GM19238 (cell line): Measurements from ENCODE around the gene CDV3.
"Not testable (repeated sequence)": the region's sequence is repeated elsewhere in the genome, so short reads cannot be mapped to it uniquely, and the experiment has no call there.

ENCODE experiments used
- DNase-seq: peaks from one replicate; pipeline ENCODE4 v3.0.0; 2011; ENCODE audit warnings: low spot score; ENCODE audit not compliant: insufficient read length

The CDV3 gene

GRCh38 chr3:133573629-133574194 is at the start of gene CDV3:
CDV3 (plus strand) TSS chr3:133573686; CDS start chr3:133574045, 359 bp downstream.
- DNase-seq: peak; percentile 24

DNA sequence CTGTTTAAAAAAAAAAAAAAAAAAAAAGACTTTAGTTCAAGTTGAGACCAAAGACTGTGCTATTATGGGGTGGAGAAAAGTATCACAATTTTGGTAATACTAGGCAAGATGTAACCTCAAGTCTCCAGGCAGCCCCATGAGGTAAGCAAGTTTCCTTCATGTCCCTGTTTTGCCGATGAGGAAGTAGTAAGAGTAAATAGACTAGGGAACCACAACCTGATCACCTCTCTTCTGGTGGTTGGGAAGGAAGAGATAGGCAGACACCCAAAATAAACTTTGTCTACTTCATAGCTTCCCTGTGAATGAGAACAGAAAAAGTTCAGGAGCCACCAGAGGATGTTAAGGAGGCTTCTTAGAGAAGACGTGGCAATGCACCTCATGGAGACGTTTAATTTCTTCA is 49.7 kb upstream of the CDV3 start:
- DNase-seq: not testable (repeated sequence)

DNA sequence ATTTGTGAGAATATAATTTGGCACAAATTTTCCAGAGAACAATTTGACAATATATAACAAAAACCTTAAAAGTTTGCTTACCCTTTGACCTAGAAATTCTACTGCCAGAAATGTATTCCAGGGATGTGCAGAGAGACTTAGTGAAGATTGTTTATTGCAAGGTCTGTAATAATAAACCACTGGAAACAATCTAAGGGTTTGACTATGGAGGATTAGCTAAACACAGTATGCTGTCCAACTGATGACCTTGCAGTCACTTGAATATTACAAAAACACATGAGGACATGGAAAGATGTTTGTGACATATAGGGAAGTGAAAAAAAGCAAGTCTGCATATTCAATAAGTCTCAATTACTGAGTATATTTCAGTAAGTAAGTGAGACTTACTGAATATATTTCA is 48.1 kb upstream of the CDV3 start:
- no peak for DNase-seq

- DNase-seq: no peak
Measured at GRCh38 chr3:133527081-133527715, 46.3 kb upstream of the CDV3 start.

DNA sequence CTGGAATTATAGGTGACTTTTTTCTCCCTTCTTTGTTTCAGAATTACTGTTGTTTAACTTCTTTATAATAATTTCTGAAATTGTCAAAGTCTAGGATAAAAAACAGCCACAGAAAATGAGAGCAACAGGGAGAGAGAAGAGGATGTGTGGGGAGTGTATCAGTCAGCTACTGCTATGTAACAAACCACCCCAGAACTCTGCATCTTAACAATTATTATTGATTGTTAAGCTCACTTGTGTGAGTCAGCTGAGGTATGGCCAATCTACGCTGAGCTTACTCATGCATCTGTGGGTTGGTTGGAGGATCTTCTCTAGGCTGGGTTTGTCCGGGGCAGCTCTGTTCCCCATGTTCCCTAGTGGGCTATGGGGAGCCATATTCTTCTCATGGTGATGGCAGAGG is 43.7 kb upstream of the CDV3 start:
- DNase-seq: no peak

DNA sequence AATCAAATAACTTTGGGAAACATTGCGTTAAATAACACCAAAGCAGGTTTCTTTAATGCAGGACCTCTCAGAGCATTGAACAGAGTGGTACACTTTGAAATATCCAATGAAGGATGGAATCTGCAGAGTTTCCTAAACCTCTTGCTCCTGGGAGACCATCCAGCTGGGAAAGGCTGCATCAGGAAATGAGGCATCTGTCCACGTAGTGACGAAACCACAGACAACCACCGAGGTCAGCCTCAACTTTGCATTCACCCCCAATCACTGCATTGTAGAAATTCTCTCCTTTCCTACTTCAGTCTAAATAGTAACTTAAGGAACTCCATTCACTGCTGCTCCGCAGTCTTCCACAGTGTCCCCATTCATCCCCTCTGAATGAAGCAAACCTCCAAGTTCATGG is 41.5 kb upstream of the CDV3 start:
- DNase-seq: no peak

GRCh38 chr3:133532951-133533350 is 40.5 kb upstream of the CDV3 start:
- no peak for DNase-seq

DNA sequence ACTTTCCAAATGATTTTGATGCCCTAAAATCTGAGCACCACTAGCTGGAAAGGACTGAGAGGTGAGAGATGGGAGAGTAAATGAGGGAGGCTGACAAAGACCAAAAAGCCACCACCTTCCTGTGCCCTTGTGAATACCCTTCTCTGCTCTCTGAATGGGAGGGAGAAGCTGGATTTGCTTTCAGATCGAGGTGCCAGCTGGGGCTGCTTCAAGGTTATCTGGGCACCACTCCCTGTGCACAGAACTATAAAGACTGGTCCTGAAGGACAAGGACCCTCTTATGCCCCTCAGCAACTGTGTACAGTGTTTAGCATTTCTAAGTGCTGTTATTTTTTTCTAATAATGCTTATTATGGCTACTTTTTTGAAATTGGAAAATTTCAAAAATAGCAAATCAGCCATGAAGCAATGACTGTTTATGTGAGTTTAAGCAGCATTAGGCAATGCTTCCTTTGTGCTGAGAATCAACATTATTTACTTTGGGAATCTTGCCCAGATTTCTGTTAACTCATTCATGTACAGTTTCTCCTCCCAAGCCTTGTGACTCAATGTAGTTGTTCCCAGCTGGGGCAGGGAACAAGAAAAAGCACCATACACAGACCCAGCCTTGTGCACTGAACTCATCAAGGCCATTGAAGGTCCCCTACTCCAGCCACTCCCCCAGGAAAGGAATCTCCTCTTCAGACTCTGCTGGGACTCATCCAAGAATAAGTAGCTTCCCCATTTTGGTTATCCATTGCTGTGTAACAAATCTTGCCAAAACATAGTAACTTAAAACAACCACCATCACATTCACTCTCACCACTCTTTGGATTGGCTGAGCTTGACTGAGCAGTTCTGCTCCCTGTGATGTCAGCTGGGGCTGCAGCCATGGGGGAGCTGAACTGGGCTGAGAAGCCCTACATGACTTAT is 37.3 kb upstream of the CDV3 start:
- DNase-seq: no peak

DNA sequence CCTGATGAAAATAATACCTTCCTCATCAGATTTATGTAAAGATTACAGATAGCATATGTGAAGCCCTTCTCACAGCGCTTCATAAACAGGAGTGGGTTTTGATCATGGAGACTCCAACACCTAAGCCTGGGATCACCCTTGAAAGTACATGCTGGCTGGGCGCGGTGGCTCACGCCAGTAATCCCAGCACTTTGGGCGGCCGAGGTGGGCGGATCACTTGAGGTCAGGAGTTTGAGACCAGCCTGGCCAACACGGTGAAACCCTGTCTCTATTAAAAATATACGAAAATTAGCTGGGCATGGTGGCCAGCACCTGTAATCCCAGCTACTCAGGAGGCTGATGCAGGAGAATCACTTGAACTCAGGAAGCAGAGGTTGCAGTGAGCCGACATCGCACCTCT is 36.4 kb upstream of the CDV3 start:
- not testable (repeated sequence) for DNase-seq

GRCh38 chr3:133538154-133538553 is 35.3 kb upstream of the CDV3 start:
- DNase-seq: no peak

DNA sequence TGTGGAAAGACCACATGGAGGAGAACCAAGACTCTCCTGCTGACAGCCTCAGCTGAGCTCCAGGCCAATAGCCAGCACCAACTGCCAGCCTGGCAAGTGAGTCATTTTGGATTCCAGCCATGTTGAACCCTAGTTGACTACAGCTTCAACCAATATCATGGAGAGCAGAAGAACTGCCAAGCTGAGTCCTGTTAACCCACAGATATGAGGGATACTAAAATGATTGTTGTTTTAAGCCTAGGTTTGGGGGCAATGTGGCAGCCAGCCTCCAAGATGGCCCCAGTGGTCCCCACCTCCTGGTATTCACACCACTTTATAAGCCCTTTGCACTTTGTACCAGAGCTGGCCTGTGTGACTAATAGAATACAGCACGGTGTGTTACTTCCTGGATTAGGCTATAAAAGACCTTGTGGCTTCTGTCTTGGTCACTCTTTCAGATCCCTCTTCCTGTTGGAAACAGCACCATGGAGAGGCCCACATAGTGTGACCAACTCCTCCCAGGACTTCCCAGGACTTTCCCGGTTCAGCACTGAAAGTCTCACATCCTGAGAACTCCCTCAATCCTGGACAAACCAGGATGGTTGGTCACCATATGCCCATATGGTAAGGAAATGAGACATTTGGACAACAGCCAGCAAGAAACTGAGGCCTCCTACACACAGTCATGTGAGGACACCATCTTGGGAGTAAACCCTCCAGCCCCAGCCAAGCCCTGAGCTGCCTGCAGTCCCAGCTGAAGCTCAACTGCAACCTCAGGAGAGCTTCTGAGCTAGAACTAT is 32.4 kb upstream of the CDV3 start:
- no peak for DNase-seq

DNA sequence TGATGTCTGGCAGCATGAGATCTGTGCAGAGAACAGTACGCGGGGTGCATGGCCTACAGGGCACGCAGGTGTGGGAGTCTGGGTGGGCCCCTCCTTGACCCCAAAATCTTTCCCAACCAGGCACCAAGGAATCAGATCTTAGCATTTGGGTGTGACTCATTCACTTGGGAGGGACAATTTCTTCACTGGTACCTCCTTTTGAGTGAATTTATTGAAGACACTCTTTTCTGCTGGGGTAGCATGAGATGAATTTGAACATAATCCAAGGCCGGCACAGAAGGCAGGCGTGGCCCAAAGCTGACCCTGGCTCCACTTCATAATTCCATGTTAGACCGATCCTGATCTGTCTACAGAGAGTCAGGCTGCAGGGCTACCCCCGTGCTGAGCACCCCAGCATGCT is 30.6 kb upstream of the CDV3 start:
- no peak for DNase-seq

DNA sequence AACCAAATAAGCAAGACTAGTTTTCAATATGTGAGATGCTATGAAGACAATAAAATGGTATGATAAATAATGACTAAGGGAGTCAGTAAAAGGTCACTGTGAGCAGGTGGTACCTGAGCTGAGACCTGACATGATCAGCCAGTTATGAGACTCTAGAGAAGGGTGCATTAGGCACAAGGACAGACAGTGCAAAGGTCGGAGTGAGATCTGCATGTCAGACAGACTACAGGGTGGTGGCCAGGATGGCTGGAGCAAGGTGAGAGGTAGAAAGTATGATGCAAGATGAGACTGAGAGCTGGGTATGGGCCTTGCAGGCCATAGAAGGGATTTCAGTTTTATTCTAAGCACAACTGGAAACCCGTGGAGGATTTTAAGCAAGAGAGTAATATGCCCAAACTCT is 28.5 kb upstream of the CDV3 start:
- not testable (repeated sequence) for DNase-seq

DNA sequence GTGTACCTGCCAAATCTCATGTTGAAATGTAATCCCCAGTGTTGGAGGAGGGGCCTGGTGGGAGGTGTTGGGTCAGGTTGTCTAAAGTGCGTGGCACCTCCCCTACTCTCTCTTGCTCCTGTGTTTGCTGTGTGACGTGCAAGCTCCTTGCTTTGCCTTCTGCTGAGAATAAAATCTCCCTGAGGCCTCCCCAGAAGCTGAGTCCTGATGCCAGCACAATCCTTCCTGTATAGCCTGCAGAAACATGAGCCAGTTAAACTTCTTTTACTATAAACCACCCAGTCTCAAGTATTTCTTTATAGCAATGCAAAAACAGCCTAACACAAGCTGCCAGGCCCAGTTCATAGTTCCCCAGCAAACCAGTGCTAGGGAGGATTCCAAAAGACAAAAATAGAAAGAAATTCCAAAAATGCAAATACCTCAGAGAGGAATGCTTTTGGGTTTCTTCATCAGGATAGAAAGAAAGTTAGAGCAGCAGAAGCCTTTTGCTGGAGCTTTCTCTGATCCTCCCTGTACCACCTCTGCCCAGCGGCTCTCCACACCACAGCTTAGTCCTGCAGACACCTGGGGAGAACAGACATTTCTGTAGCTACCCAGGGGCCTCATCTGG is 25.9 kb upstream of the CDV3 start:
- DNase-seq: no peak

DNA sequence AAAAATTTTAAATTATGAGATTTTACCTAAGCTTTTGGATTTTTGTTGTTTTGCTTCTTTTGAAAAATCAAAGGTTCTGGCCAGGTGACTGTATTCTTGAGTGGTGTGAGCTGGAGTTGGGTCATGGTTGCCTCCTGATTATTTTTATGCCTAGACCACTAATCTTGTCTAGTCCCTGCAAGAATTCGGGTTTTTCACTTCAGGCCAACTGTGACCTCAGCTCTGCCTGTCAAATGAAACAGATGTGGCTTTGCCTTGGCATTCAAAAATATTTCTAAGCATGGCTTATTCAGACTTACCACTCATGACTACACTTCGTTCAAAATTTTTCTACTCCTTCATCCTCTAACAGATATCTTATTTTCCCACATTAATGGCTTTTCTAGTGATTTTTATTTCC is 25.4 kb upstream of the CDV3 start:
- DNase-seq: no peak

DNA sequence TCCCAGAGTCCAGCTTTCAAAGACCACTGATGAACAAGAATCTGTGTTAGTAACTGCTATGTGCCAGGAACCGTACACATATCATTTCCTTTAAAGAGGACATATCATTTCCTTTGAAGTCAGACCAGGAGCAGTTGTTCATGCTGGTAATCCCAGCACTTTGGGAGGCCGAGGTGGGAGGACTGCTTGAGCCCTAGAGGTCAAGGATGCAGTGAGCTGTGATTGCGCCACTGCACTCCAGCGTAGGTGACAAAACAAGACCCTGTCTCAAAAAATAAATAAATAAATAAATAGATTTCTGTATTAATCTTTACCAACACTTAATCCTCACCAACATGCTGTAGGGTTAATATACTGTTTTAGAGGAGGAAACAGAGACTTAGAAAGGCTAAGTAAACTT is 23.9 kb upstream of the CDV3 start:
- no peak for DNase-seq

DNA sequence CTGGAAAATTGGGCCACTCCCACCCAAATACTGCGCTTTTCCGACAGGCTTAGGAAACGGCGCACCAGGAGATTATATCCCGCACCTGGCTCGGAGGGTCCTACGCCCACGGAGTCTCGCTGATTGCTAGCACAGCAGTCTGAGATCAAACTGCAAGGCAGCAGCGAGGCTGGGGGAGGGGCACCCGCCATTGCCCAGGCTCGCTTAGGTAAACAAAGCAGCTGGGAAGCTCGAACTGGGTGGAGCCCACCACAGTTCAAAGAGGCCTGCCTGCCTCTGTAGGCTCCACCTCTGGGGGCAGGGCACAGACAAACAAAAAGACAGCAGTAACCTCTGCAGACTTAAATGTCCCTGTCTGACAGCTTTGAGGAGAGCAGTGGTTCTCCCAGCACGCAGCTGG is 21.9 kb upstream of the CDV3 start:
- DNase-seq: not testable (repeated sequence)

- DNase-seq: no peak
Measured at GRCh38 chr3:133561679-133562078, 11.8 kb upstream of the CDV3 start.

DNA sequence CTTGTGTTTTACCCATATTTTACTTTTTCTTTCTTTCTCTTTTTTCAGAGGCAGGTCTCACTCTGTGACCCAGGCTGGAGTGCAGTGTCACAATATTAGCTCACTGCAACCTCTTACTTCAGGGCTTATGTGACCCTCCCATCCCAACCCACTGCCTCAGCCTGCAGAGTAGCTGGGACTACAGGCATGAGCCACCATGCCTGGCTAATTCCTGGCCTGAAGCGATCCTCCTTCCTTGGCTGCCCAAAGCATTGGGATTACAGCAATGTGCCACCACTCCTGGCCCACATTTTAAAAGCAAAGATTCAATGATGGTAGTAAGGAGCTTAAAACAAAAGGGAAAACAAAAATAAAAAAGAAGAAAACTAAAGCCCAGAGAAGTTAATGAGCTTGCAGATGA is 11.1 kb upstream of the CDV3 start:
- DNase-seq: no peak

GRCh38 chr3:133563186-133563591 is 10.3 kb upstream of the CDV3 start:
- DNase-seq: no peak

- DNase-seq: no peak
Measured at GRCh38 chr3:133563816-133564215, 9.7 kb upstream of the CDV3 start.
